Subcutaneous abdominal adipose tissue (tissue), 5 donors: ENCODE results near the gene CBLL2.
"Not testable (repeated sequence)": the region's sequence is repeated elsewhere in the genome, so short reads cannot be mapped to it uniquely, and the experiment has no call there.

Experiments
- H3K27ac ChIP-seq: one replicate; pipeline ENCODE4 v1.7.0; 2013; ENCODE audit warnings: low read depth, mild to moderate bottlenecking, inconsistent platforms, low read length, moderate library complexity
- H3K27me3 ChIP-seq, 5 donors: one replicate each; pipeline ENCODE4 v1.7.0; 2013; ENCODE audit warnings: low read length in 5 of 5, inconsistent platforms in 1 of 5; ENCODE audit not compliant: control insufficient read depth in 5 of 5, insufficient read depth in 4 of 5
- H3K36me3 ChIP-seq, 5 donors: one replicate each; pipeline ENCODE4 v1.7.0; 2013; ENCODE audit warnings: low read length in 5 of 5; ENCODE audit not compliant: control insufficient read depth in 5 of 5, insufficient read depth in 5 of 5
- H3K4me1 ChIP-seq, 5 donors: one replicate each; pipeline ENCODE4 v1.7.0; 2013; ENCODE audit warnings: low read length in 5 of 5, mild to moderate bottlenecking in 3 of 5, moderate library complexity in 1 of 5; ENCODE audit not compliant: control insufficient read depth in 5 of 5, insufficient read depth in 5 of 5
- H3K4me3 ChIP-seq, 5 donors: one replicate each; pipeline ENCODE4 v1.7.0; 2013; ENCODE audit warnings: low read length in 5 of 5, low read depth in 1 of 5
- H3K9ac ChIP-seq, 5 donors: one replicate each; pipeline ENCODE4 v1.7.0; 2013; ENCODE audit warnings: low read length in 5 of 5, mild to moderate bottlenecking in 4 of 5, moderate library complexity in 3 of 5
- H3K9me3 ChIP-seq, 5 donors: one replicate each; pipeline ENCODE4 v1.7.0; 2013; ENCODE audit warnings: low read length in 5 of 5; ENCODE audit not compliant: control insufficient read depth in 5 of 5
- donor health status: healthy.
- donor health status: healthy.
- donor health status: healthy.
- donor health status: healthy.
- donor health status: healthy.

The CBLL2 gene

DNA sequence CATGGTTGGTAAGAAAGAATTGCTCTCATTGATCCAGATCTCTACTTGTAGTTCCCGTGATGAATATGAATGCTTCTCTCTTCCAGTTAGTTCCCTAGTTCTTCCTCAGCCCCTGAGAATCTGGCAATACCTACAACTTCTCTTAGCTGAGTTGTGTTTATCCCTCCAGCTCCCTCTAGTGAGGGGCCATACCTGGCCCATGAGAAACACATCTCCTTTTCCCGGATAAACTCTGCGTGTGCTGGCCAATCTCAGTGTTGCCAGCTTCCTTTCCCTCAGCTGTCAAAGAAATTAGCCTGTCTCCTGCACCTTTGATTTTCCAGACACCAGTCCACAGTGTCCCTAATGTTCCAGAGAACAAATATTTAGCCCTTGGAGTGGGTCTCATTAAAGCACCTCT lies 5.7 kb downstream of the CBLL2 start:
- Histone ChIP-seq H3K9me3 (peaks cover 0 to 8% (median 3%) of the 10 kb centered on the region in 5 donors), H3K27ac (no peak overlapping the region), H3K4me1 (no peaks in the 10 kb centered on the region), H3K9ac (no peak overlapping the region), H3K36me3 (no peaks in the 10 kb centered on the region), H3K4me3 (no peak overlapping the region), H3K27me3 (peaks cover 0 to 5% (median 3%) of the 10 kb centered on the region in 5 donors)

DNA sequence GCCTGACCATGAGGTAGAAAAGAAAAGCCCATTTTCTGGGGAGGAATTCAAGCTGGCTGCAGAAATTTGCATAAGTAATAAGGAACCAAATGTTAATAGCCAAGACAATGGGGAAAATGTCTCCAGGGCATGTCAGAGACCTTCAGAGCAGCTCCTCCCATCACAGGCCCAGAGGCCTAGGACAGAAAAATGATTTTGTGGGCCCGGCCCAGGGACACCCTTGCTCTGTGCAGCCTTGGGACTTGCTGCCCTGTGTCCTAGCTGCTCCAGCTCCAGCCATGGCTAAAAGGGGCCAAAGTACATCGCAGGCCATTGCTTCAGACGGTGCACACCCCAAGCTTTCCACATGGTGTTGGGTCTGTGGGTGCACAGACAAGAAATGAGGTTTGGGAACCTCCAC lies 16.5 kb downstream of the CBLL2 start:
- H3K4me1 ChIP-seq, H3K27ac ChIP-seq, H3K27me3 ChIP-seq, H3K36me3 ChIP-seq, H3K9me3 ChIP-seq, H3K4me3 ChIP-seq, H3K9ac ChIP-seq: not testable (repeated sequence)

DNA sequence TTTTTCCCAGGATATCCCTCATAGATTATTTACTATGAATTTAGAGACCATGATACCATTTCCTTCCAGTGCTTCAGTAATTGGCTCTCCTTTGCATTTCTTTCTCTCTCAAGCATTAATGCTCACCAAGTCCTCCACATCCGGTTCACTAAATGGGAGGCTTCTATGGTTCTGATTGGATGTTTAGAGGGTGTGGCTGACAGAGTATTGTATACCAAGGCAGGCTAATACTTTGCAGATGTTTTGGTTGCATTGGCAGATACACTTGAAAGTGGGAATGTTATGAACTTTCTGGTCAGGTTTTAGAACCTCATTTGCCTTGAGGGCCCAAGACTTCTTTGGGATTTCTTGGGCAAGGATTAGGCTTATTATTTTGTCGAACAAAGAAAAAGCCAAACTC lies 24.2 kb downstream of the CBLL2 start:
- Histone ChIP-seq H3K27ac (no peak overlapping the region), H3K4me1 (peaks cover 0 to 10% (median 0%) of the 10 kb centered on the region in 5 donors), H3K36me3 (no peaks in the 10 kb centered on the region), H3K9me3 (no peaks in the 10 kb centered on the region), H3K4me3 (no peak overlapping the region), H3K9ac (no peak overlapping the region), H3K27me3 (peaks cover 0 to 8% (median 3%) of the 10 kb centered on the region in 5 donors)

DNA sequence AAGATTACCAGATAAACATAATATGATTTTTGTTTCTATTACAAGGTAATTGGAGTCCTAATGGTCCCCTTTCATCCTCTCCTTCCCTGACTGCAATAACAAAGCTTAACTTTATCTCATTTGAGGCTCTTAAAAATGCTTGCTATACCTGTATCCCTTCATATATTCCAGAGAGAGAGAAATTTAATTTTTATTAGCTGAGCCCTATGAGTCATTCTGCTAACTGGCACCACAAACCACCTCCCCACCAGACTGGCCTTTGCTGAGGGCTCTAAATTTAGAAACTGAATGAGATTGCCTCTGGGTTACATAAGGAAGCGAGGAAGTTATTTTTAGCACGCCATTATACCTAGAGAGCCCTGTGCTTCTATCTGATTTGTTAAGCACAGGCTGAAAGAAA lies 27.4 kb downstream of the CBLL2 start:
- Histone ChIP-seq H3K4me1 (peaks cover 0 to 10% (median 0%) of the 10 kb centered on the region in 5 donors), H3K36me3 (no peaks in the 10 kb centered on the region), H3K4me3 (no peak overlapping the region), H3K9ac (no peak overlapping the region), H3K27ac (no peak overlapping the region), H3K27me3 (peaks cover 0 to 24% (median 3%) of the 10 kb centered on the region in 5 donors), H3K9me3 (peaks cover 0 to 3% (median 0%) of the 10 kb centered on the region in 5 donors)

DNA sequence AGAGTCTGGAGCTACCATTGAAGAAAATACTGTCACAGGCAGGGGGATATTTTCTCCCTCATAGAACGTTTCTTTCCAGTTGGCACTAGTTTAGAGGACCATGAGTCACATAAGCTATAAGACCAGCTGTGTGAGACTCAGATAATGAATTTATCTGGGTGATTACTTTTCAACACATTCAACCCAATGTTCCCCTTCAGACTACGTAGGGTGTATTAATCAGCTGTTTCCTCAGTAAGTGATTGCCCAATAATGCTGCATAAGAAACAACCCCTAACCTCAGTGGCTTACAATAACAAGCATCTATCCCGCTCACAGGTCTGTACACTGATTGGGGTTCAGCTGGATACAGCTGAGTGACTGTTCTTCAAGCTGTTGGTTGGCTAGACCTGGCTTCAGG lies 38.1 kb downstream of the CBLL2 start:
- peaks cover 0 to 4% (median 0%) of the 10 kb centered on the region in 5 donors for H3K9me3 ChIP-seq
- H3K27me3 ChIP-seq = peaks cover 0 to 10% (median 0%) of the 10 kb centered on the region in 5 donors

DNA sequence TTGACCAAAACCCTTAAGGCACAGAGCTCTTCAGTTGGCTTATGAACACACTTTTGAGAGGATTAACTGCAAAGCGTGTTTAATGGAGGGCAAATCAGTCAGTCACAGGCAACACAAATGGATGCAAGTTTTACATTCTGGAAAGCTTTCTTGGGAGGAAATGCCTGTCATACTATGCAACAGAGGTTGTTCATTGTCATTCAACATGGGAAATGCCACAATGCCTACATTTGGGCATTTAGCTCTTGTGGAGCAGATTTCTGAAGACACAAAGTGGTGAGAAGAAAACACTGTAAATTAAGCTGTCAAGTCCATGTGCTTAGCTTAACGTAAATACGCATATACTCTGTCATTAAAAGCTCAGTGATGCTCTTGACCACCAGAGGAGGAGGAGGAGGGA lies 41.1 kb downstream of the CBLL2 start:
- Histone ChIP-seq H3K9ac (no peak overlapping the region), H3K36me3 (no peaks in the 10 kb centered on the region), H3K27ac (no peak overlapping the region), H3K4me3 (no peak overlapping the region), H3K9me3 (peaks cover 0 to 4% (median 0%) of the 10 kb centered on the region in 5 donors), H3K27me3 (peaks cover 0 to 10% (median 3%) of the 10 kb centered on the region in 5 donors), H3K4me1 (no peaks in the 10 kb centered on the region)

More for the DNA sequence above, 38.1 kb downstream of the CBLL2 start:
- Histone ChIP-seq H3K27ac (no peak overlapping the region), H3K36me3 (no peaks in the 10 kb centered on the region), H3K9ac (no peak overlapping the region), H3K4me1 (no peaks in the 10 kb centered on the region), H3K4me3 (no peak overlapping the region)

DNA sequence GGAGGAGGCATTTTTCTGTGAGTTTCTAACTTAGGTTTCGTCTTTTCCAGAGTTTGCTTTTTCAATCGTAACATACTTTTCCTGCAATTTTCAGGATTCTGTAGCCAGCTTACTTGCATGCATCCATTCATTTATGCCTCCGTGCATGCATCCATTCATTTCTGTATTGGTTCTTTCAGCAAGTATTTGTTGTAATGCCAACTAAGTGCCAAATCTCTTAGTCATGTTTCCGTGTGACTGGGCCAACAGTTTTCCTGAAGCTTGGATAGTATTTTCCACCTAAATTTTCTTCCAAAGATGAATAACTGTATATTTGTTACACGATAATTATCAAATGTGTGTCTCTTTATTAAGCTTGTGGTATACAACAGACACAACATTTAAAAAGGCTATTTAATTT lies 41.5 kb downstream of the CBLL2 start:
- peaks cover 0 to 4% (median 0%) of the 10 kb centered on the region in 5 donors for H3K9me3 ChIP-seq

DNA sequence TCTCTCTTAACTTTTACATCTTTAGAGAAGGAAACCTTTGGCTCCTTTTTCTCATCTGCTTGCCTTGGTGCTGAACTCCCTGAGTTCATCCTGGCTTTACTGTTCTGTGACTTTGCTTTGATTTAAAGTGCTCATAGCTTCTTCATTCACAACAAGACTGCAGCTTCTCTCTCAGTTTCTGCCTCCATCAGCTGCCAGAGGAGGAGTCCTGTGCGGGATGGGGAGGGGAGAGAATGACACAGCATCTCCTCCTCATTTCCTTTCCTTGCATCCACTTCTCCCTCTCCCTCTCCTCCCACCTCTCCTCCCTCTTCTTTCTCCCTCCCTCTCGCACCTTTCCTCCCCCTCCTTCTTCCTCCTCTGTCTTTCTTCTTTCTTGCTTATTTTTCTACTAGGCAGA lies 42.0 kb downstream of the CBLL2 start:
- H3K9ac ChIP-seq = no peak overlapping the region
- H3K36me3 ChIP-seq = no peaks in the 10 kb centered on the region
- no peaks in the 10 kb centered on the region for H3K4me1 ChIP-seq
- H3K27ac ChIP-seq = no peak overlapping the region
- H3K4me3 ChIP-seq = no peak overlapping the region
- peaks cover 0 to 4% (median 0%) of the 10 kb centered on the region in 5 donors for H3K9me3 ChIP-seq
- peaks cover 0 to 14% (median 5%) of the 10 kb centered on the region in 5 donors for H3K27me3 ChIP-seq

More for the DNA sequence above, 41.5 kb downstream of the CBLL2 start:
- no peak overlapping the region for H3K27ac ChIP-seq
- H3K4me3 ChIP-seq = no peak overlapping the region
- no peaks in the 10 kb centered on the region for H3K36me3 ChIP-seq
- no peak overlapping the region for H3K9ac ChIP-seq
- no peaks in the 10 kb centered on the region for H3K4me1 ChIP-seq
- H3K27me3 ChIP-seq = peaks cover 0 to 10% (median 5%) of the 10 kb centered on the region in 5 donors

DNA sequence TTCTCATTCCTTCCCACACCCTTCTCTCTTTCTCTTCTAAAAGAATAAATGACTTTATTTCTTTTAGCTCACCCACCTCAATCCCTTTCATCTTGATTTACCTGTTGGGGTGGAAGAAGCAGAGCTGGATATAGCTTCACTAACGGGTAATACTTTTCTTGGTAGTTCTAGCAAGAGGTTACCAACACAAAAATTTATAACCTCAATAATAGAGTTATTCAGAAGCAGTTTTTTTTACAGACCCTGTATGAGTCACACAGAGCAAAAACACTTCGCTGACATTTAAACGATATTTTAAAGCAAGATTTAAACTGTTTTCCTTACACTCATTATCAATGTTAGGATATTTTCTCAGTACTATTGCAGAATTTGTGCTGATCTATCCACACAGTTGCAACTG lies 42.4 kb downstream of the CBLL2 start:
- no peak overlapping the region for H3K27ac ChIP-seq
- H3K4me3 ChIP-seq = no peak overlapping the region
- H3K27me3 ChIP-seq = peaks cover 0 to 14% (median 5%) of the 10 kb centered on the region in 5 donors
- no peaks in the 10 kb centered on the region for H3K4me1 ChIP-seq
- no peaks in the 10 kb centered on the region for H3K36me3 ChIP-seq
- peaks cover 0 to 4% (median 0%) of the 10 kb centered on the region in 5 donors for H3K9me3 ChIP-seq
- no peak overlapping the region for H3K9ac ChIP-seq

DNA sequence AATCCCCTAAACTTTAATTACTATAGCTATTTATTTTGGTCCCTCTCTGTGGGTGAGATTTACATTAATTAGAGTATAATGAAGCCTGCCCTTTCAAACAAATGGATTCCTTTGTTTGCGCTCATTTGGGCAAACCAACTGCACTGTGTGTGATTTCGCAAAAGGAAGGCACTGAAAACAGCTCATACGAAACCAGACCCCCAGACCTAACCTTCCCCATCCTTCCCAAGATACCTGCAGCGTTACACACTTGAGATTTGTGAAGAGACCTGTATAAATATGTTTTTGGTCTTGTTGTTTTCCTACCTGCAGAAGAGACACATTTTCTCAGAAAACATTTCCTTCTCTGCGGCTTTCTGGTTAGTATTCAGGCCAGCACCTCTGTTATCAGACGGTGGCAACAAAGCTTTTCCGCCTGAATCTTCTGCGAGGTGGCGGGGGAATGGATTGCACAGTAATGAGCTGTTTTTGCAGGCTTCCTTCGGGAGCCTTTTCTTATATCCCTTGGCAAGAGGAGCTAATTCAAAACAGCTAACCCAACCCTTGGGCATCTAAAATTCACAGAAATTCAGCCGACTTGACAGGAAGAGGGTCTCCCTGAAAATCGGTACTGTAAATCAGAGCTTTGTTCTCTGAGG lies 47.6 kb downstream of the CBLL2 start:
- no peak overlapping the region for H3K9ac ChIP-seq
- no peaks in the 10 kb centered on the region for H3K36me3 ChIP-seq
- H3K4me3 ChIP-seq = no peak overlapping the region
- no peak overlapping the region for H3K27ac ChIP-seq
- H3K4me1 ChIP-seq = no peaks in the 10 kb centered on the region
- peaks cover 5 to 16% (median 7%) of the 10 kb centered on the region in 5 donors for H3K27me3 ChIP-seq
- H3K9me3 ChIP-seq = no peaks in the 10 kb centered on the region
